HG03095 (cell line): ENCODE measurements around the gene TIMM22.
"Not testable (repeated sequence)": the region's sequence is repeated elsewhere in the genome, so short reads cannot be mapped to it uniquely, and the experiment has no call there.

Experiments
- ATAC-seq: cut with Tn5 transposase; IDR thresholded peaks from one replicate; pipeline ENCODE4 v1.9.1; 2021; ENCODE audit warnings: moderate library complexity; ENCODE audit not compliant: unreplicated experiment

The TIMM22 gene

DNA sequence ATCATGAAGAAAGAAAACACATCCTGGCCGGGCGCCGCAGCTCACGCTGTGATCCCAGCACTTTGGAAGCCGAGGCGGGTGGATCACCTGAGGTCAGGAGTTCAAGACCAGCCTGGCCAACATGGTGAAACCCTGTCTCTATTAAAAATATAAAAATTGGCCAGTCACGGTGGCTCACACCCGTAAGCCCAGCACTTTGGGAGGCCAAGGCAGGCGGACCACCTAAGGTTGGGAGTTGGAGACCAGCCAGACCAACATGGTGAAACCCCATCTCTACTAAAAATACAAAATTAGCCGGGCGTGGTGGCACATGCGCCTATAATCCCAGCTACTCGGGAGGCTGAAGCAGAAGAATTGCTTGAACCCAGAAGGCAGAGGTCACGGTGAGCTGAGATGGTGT lies 25.1 kb upstream of the TIMM22 start:
- not testable (repeated sequence) for ATAC-seq

DNA sequence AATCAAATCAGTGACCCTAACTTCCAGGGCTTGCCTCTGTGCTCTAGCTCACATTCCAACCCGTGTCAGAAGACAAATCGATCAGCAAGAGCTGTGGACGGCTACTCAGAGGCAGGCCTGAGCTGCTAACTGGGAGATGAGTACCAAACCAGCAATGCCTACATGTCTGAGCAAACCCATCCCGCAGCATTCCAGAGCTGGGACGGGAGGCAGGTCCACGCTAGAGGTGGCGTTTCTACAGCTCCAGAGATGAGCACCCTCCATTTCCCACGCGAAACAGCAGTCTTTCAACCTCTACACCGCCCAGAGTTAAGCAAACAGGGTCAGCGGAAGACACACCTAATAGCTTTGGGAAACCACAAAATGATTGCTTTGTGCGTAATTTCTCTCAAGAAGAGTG lies 23.9 kb upstream of the TIMM22 start:
- no peak for ATAC-seq

DNA sequence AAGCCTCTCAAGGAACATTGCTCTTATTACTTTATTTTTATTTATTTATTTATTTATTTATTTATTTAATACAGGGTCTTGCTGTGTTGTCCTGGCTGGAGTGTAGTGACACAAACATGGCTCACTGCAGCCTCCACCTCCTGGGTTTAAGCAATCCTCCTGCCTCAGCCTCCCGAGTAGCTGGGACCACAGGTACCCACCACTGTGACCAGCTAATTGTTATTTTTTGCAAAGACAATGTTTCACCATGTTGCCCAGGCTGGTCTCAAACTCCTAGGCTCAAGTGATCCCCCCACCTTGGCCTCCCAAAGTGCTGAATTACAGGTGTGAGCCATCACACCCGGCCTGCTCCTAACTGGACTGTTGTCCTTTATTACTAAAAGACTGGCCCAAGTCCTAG lies 22.2 kb upstream of the TIMM22 start:
- ATAC-seq: not testable (repeated sequence)

DNA sequence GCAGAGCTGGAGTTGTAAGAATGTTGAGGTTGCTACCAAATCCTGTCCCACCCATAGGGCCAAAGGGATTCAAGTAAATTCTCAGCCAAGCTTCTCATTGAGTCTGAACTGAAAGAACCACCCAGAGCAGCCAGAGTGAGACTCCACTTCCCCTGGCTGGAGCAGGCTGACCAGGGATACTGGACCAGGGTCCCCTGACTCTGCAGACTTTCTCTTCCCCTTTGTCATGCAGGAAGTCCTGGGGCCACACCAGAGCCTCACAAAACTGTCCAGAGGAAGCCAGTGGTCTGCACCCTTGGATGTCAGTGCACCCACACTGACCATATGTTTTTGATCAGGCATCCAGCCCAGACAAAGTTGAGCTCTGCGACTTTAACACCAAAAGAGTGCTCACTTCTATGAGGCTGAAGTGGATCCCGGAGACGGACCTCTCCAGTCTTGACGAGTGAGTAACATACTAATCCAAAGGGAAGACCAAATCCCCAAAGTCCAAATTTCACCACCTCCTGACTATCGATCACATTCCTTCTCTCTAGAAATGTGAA lies 21.5 kb upstream of the TIMM22 start:
- no peak for ATAC-seq

DNA sequence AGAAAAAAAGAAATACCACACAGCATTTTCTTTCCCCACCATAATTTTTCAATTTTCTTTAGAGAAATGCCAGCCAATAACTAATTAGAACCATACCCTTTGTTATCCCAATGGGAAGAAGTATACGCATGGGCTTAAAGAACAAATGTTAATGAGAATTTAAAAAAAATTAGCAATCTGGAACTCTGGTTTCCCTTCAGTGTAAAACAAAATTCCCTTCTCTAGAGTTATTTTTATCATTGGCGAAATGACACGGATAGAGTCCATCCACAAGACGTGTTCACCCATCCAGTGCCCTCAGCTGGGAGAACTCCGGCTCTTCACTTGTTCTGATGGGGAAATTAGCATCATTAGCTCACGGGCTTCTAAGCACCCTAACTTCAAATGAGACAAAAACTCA lies 20.6 kb upstream of the TIMM22 start:
- no peak for ATAC-seq

DNA sequence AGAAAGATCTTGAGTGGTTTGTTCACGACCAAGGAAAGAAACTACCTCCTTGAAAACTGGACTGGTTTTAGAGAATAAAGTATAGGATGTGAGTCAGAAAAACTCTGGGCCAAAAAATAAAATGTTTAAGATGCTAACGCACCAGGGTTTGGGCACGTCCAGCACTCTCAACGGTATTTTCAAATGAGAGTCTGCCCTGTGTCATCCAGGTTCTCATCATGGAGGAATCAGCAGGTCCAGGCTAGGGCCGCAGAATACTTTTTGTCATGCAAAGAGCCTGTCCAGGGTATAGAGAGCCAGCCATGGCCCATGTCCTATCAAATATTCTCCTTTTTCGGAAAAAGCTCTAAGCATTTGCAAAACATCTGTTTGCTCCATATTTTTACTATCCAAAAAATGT lies 19.8 kb upstream of the TIMM22 start:
- ATAC-seq: no peak

DNA sequence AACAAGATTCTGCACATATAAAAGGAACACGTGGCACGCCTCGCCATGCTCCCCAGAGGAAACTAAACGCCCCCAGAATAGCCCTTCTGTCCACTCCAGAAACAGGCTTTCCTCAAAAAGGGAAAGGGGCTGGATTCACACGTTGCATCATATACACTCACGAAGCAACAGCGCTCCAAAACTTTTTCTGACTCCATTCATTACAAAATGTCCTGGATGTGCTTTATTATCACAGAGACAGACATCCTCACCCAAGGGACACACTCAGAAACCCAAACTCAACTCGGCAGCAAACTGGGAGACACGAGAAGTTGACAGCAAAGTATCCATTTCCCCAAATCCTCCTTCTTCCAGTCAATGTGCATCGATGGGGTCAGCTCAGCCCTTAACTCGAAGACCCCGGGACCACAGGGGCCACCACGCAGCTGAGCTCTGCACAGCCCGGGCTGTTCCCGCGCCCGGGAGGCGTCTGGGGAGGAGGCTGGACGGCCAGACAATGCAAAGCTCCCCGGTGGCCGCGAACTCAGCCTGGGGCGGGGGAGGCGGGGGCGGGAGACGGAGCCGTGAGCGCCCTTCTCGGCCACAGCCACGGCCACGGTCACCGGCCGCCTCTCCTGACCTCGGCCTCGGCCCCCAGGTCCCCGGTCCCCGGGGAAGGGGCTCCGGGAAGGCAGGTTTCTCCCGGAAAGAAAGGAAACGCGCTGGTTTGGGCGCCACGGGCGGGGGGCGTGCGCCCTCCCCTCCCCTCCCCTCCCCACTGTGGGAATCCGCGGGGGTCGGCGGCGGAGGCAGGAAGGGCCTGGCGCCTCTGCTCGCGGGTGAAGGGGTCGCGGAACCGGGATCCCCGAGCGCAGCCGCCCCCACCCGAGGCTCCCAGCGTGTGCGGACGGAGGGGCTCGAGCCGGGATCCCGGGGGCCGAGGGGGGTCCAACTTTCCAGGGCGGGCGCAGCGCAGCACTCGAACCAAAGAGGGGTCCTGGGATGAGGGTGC lies 18.5 kb upstream of the TIMM22 start:
- no peak for ATAC-seq

DNA sequence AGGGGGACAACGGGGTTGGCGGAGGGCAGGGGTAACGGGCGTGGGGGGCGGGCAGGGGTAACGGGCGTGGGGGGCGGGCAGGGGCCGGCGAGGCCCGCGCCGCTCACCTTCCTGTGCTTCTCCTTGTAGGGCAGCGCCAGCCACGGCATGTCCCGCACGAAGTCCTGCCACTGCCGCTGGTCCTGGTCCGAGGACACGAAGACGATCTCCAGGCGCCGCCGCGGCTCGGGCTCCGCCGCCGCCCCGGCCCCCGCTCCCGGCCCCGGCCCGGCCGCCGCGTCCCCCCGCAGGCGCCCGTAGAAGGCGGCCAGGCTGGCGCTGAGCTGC lies 17.8 kb upstream of the TIMM22 start:
- ATAC-seq: peak; percentile 34

DNA sequence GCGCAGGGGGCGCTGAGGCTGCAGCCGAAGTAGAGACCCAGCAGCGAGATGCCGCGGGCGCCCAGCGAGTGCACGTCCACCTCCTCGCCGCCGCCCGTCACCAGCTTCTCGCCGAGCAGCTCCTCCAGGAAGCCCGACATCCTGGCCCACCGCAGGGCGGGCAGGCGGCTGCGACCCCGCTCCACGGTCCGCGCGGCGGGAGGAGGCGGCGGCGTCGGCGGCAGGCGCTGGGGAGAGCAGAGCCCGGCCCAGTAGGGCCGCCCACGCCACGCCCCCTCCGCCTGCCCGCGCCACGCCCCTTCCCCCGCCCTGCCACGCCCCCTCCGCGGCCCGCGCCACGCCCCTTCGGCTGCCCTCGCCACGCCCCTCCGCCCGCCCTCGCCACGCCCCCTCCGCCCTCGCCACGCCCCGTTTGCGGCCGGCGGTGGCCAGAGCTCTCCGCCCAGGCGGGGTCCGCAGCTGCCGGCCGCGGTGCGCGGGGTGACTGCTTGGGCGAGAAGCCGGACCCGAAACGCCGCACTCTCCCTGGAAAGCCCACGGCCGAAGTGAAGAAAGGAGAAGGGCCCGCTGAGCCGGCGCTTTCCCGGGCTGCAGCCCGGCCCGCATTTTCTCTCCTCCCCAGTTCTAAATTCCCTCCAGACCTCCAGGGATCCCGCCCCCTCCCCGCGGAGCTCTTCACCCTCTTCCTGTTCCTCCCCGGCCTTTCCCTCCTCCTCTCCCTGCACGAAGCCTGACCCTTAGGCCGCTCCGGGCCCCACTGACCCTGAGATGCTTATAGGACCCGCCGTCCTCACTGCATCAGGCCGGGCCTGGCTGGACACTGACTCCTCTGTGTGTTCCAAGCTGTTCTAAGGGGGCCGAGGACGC lies 17.2 kb upstream of the TIMM22 start, which contains the start of gene NXN:
TSS of gene NXN (minus strand) at position 238 of the 867 bp plus-strand sequence.
- peak; percentile 53 for ATAC-seq

DNA sequence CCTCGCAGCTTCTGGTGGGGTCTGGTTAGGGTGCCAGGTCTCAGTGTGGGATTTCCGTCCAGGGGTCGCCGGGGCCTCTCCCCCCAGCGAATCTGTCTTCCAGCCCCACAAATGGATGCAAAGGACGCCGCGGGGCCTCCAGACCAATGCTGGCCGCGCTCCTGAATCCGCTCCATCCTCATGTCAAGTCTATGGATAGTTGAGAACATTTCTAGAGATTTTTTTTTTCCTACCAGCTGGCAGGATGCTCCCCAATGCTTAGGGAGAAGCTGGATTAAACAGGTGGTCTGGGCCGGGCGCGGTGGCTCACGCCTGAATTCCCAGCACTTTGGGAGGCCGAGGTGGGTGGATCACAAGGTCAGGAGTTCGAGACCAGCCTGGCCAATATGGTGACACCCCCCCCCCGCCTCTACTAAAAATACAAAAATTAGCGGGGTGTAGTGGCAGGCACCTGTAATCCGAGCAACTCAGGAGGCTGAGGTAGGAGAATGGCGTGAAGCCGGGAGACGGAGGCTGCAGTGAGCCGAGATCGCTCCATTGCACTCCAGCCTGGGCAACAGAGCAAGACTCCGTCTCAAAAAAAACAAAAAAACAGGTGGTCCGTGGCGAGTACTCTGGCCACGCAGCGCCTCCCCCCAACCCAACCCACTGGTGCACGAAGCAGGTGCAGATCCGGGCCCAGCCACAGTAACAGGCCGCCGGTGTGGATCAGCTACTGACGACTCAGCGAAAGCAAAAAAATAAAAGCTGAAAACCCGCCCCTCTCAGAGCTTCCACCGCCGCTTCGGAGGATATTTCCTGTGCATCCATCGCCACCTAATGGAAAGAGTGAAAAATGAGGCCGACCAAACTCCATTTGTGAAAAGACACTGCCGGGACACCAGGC lies 16.3 kb upstream of the TIMM22 start:
- ATAC-seq: no peak

DNA sequence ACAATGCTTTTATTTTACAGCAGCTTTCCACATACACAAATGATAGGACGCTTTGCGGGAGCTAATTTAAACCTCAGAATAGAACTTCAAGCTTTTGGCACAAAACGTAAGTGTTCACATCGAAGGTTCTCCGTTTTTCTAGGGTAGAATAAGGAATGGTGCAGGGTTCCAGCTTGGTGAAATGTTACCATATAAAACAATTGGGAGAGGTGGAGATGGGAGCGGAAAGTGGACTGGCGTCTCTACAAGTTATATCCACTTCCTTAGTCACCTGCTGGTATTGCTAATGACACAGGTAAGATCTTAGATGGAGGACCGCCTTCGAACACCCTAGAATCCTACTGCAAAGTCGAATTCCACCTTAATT lies 15.7 kb upstream of the TIMM22 start:
- ATAC-seq: no peak

DNA sequence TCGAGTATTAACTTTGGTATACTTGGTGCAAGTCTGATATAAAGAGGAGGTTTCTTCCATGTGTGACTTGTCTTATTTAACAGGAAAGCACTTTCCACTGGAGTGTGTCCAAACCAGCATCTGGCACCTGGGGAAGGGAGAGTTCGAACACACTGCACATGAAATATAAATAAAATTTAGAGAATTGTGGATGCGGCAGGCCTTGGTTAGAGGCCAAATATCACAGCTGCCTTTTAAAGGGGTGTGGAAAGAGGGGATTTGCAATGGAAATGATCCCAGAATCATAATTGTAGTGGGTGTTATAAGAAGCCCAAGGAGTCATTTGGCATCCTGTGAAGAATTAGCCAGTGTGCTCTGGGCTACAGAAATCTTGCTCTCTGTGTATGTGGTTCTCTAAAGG lies 13.0 kb upstream of the TIMM22 start:
- ATAC-seq: no peak

DNA sequence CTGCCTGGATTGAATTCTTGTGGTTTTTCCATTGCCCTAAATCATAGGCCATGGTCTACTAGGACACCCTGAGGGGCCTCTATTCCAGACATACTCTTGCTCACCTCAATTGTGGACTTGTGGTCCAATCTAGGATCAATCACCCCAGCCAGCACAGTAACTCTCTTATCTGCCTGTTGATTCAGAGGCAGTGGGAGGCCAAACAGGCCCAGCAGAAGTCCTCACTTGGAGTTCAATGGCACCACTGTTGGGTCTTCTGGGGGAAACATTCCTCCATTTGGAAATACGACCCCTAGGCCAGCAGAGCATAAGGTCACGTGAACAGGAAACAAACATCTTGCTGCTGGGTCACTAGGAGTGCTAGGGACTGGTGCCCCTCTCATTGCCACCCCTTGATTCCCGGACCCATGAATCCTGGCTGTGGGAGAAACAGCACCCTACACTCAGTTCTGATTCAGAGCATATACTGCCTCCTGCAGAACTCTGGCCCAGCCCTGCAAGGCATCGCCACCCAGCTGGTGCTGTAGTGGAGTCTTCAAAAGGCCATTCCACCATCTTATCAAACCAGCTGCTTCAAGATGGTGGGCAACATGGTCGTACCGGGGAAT lies 10.5 kb upstream of the TIMM22 start:
- no peak for ATAC-seq

DNA sequence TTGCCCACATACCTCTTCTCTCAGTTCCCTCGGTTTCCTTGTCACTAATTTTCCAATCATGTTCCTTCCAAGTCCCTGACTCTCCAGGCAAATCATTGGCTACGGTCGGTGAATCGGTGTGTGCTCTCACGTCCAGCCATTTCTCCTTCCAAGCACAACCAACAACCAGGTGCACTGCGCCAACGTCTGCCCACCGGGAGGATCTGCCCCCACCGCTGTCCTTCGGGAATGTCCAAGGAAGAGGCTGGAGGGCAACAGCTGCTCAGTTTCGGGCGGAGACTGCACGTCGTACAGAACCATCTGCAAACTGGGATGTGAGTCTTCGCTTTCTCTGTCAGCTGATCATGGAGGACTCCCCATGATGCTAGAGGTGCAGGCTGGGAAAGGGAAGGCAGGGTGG lies 9.0 kb upstream of the TIMM22 start:
- no peak for ATAC-seq

DNA sequence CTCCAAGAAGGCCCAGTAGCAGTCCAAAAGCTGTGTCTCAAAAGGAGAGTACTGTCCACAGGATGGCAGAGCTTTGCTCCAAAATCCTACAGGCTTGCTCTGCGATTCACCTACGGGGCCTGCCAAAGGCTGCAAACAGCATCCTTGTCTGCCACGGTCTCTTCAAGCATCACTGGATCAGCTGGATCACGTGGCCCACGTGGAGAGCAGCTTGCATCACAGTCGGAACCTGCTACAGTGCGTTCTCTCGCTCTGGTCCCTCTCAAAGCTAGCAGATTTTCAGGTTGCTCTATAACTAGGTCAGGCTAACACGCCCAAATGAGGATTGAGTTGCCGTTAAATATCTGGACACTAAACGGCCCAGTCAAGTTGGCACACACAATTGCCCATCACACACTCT lies 8.4 kb upstream of the TIMM22 start:
- ATAC-seq: no peak

DNA sequence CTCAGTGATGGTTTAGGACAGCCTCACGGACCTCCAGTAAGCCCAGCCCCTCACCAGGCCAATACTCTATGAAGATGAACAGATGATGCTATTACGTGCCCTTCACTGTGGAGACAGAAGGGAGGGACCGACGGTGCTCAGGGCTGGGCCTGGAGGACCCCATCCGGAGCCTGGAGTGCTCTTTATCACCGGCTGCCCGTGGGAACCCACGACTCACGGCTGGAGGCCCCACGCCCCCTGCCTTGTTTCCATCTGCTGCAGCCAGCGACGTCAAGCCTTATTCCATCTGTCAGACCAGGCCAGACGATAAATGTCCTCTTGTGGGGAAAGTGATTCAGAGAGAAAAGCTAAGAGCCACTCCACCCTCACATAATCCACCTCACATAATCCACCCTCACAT lies 4.0 kb upstream of the TIMM22 start:
- ATAC-seq: no peak

DNA sequence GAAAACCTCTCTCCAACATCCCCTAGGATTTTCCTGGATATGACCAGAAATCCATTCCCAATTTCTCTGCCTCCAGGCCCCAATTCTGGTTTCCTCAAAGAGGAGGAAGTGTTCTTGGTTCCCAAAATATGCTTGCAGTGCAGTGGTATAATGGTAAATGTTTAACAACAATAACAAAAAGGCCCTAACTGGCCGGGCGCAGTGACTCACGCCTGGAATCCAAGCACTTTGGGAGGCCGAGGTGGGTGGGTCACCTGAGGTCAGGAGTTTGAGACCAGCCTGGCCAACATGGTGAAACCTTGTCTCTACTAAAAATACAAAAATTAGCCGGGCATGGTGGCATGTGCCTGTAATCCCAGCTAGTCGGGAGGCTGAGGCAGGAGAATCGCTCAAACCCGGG lies 1.6 kb upstream of the TIMM22 start:
- ATAC-seq: not testable (repeated sequence)

DNA sequence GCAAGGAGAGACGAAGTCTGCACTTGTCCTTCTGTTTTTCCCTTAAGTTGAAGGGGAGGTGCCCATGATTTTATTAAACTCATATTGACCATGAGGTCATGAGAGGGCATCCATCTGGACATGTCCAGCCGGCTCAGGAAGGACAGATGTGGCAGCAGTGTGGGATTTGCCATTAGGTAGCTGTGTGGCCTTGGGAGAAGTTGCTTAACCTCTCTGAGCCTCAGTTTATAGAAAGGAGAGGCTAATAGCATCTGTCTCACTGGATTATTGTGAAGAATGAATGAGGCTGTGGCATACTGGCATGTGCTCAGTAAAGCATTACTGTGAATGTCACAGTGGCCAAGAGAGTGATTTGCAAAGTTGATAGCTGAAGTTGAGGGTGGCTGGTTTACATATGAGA lies 1.2 kb downstream of the TIMM22 start:
- ATAC-seq: no peak

DNA sequence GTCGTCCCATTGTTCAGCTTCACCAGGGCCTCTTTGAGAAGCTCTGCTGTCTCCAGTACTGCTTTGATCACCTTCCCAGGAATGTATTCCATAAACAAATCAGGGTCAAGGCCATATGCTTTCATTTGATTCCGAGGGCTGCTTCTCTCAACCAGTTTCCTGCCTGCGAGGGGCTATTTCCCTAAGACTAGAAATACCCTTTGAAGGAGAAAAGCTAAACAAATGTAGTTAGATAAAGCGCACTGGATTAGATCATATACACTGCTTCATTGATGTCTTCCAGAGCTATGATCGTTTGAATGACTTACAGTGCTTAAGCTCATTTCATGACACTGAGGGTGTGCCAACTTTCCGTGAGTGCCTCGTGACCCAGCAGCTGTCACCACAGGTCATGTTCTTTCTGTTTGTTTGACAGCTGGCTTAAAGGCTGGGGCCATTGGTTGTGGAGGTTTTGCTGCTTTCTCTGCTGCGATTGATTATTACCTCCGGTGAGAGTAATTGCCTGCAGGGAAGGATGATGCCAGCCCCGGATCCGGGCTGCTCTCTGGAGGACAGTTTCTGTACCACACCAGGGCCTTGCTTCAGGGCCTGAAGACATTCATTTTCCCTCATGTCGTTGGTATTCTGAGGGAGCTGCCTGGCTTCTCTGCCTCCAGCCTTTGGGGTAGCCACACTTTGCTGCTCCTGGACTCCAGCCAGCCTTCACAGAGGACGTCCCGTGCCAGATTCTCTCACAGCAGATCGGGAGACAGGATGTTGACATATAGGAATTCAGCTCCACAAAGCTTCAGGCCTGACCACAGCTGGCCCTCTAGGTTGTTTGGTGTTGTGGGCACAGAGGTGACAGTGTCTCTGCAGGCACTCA lies 3.9 kb downstream of the TIMM22 start:
- ATAC-seq: no peak
